Activated CD8-positive, alpha-beta T cell treated with anti-CD3 and anti-CD28 coated beads for 36 hours (primary cell): ENCODE measurements around the gene REC8. TPM values are rescaled to one million over a fixed set of nuclear protein-coding genes. Genes with fewer than 3 reads are reported as not detected.

Source experiments
- ATAC-seq: fragments of 200-7000 bp; cut with Tn5 transposase; one replicate; pipeline ENCODE4 v1.10.0; 2021; ENCODE audit warnings: mild to moderate bottlenecking, moderate library complexity
- CTCF ChIA-PET: fragments of 350-600 bp; sonication (Branson Sonifier 250); formaldehyde crosslinking; loops from one replicate; lab custom pipeline; 2021; ENCODE audit warnings: antibody characterized with exemption; lab: Charles Lee
- POLR2A ChIA-PET: fragments of 350-600 bp; sonication (Branson Sonifier 250); formaldehyde crosslinking; loops from one replicate; lab custom pipeline; 2021; ENCODE audit warnings: antibody characterized with exemption; lab: Charles Lee
- DNase-seq: peaks from one replicate; pipeline ENCODE4 v3.0.0-alpha.2; 2020
- H3K27ac Mint-ChIP-seq: one replicate; pipeline ENCODE4 v1.8.0; 2021; ENCODE audit warnings: mild to moderate bottlenecking, mixed read lengths
- H3K27me3 Mint-ChIP-seq: one replicate; pipeline ENCODE4 v1.8.0; 2021; ENCODE audit warnings: mixed read lengths
- H3K36me3 Mint-ChIP-seq: one replicate; pipeline ENCODE4 v1.8.0; 2021; ENCODE audit warnings: low read depth, mixed read lengths
- H3K4me1 Mint-ChIP-seq: one replicate; pipeline ENCODE4 v1.8.0; 2021; ENCODE audit warnings: low read depth, mixed read lengths
- H3K4me3 Mint-ChIP-seq: one replicate; pipeline ENCODE4 v1.8.0; 2021; ENCODE audit warnings: mild to moderate bottlenecking, moderate library complexity, mixed read lengths
- H3K9me3 Mint-ChIP-seq: one replicate; pipeline ENCODE4 v1.8.0; 2021; ENCODE audit warnings: mixed read lengths
- CTCF ChIP-seq: fragments of 200-600 bp; IDR thresholded peaks from one replicate; pipeline ENCODE4 v1.8.0; 2022; ENCODE audit warnings: antibody characterized with exemption, mild to moderate bottlenecking
- intact Hi-C: fragments of 100-400 bp; cut with micrococcal nuclease; formaldehyde crosslinking; loops from one replicate; pipeline ENCODE4 v1.10.0; 2022
- total RNA-seq, 2 experiments: library from RNA; stranded (reverse); gene quantifications; one replicate each; pipeline ENCODE4 v1.2.3, GENCODE V29; 2021

Gene REC8
- total RNA-seq, 2 experiments from 2014 or later, result 25.0 to 32.9 TPM

- peaks cover 6% of the 10 kb centered on the region for H3K36me3 Mint-ChIP-seq
- no peak for ATAC-seq
- no peak for DNase-seq
- H3K27me3 Mint-ChIP-seq, result no peaks in the 10 kb centered on the region
- H3K9me3 Mint-ChIP-seq, result no peaks in the 10 kb centered on the region
- intact Hi-C loops, result no loop called here
- H3K27ac Mint-ChIP-seq, result no peak overlapping the region
- CTCF ChIA-PET, result interaction anchor here (1.0 to 3.5 kb wide), 5 partner anchors 10 to 115 kb away, joined by 3 to 10 read pairs (median 6); partner anchors contain the start of genes IRF9 and TINF2
- H3K4me3 Mint-ChIP-seq, result no peak overlapping the region
- POLR2A ChIA-PET, result interaction anchor here (0.5 to 4.2 kb wide), 5 partner anchors 8 to 38 kb away, joined by 3 to 30 read pairs (median 4); partner anchors contain the start of genes DCAF11, NRL and PSME1
- peaks cover 5% of the 10 kb centered on the region for H3K4me1 Mint-ChIP-seq
- no peak for TF ChIP-seq CTCF
Observed at GRCh38 chr14:24126939-24127338, 44.9 kb upstream of the REC8 start.

GRCh38 chr14:24127673-24128072 is 44.2 kb upstream of the REC8 start:
- Mint-ChIP-seq H3K27ac (no peak overlapping the region), H3K4me3 (no peak overlapping the region)
- POLR2A ChIA-PET, result interaction anchor here (1.0 to 3.5 kb wide), 2 partner anchors 9 to 14 kb away, joined by 4 to 11 read pairs; partner anchors contain the start of genes DCAF11 and NRL

GRCh38 chr14:24129410-24129998 is 42.4 kb upstream of the REC8 start:
- no peak for TF ChIP-seq CTCF
- intact Hi-C loops, result no loop called here
- CTCF ChIA-PET, result interaction anchor here (0.9 to 1.5 kb wide), 4 partner anchors 10 to 31 kb away, joined by 3 to 6 read pairs (median 4); no protein-coding TSS in a partner anchor
- H3K4me3 Mint-ChIP-seq, result no peak overlapping the region
- POLR2A ChIA-PET, result interaction anchor here (3.5 kb wide), 1 partner anchor 15 kb away, joined by 11 read pairs; the partner anchor contains the start of genes DCAF11 and NRL
- no peaks in the 10 kb centered on the region for H3K27me3 Mint-ChIP-seq
- ATAC-seq (no peak), DNase-seq (no peak)
- peaks cover 18% of the 10 kb centered on the region for H3K4me1 Mint-ChIP-seq
- no peak overlapping the region for H3K27ac Mint-ChIP-seq
- no peaks in the 10 kb centered on the region for H3K9me3 Mint-ChIP-seq
- no peaks in the 10 kb centered on the region for H3K36me3 Mint-ChIP-seq

More at GRCh38 chr14:24127673-24128072, 44.2 kb upstream of the REC8 start:
- TF ChIP-seq CTCF, result no peak
- H3K9me3 Mint-ChIP-seq, result no peaks in the 10 kb centered on the region
- intact Hi-C loops, result no loop called here
- CTCF ChIA-PET, result interaction anchor here (1.0 to 3.5 kb wide), 4 partner anchors 11 to 114 kb away, joined by 3 to 10 read pairs (median 4); partner anchors contain the start of genes IRF9 and TINF2
- H3K27me3 Mint-ChIP-seq, result no peaks in the 10 kb centered on the region
- H3K4me1 Mint-ChIP-seq, result peaks cover 12% of the 10 kb centered on the region
- peaks cover 6% of the 10 kb centered on the region for H3K36me3 Mint-ChIP-seq
- no peak for ATAC-seq
- DNase-seq, result no peak

- CTCF ChIA-PET, result interaction anchor here (0.9 to 4.0 kb wide), 3 partner anchors 15 to 40 kb away, joined by 3 to 21 read pairs (median 5); partner anchors contain the start of genes DCAF11 and NRL
- H3K27ac Mint-ChIP-seq, result no peak within 1 kb of the TSS
- H3K27me3 Mint-ChIP-seq, result no peaks in the 10 kb centered on the region
- DNase-seq, result no peak
- POLR2A ChIA-PET, result interaction anchor here (1.3 to 2.4 kb wide), 2 partner anchors 8 to 16 kb away, joined by 5 to 13 read pairs; partner anchors contain the start of genes DCAF11 and NRL
- H3K36me3 Mint-ChIP-seq, result no peaks in the 10 kb centered on the region
- peaks cover 22% of the 10 kb centered on the region for H3K4me1 Mint-ChIP-seq
- no peak for ATAC-seq
- intact Hi-C loops, result no loop called here
- no peak for TF ChIP-seq CTCF
- no peaks in the 10 kb centered on the region for H3K9me3 Mint-ChIP-seq
- H3K4me3 Mint-ChIP-seq, result no peak within 1 kb of the TSS
Observed at GRCh38 chr14:24130380-24130716, 41.5 kb upstream of the REC8 start, which contains the start of gene FITM1. FITM1 (plus strand) TSS chr14:24130659; CDS start chr14:24131564, 905 bp downstream.
